Measurements from ENCODE around the gene BRCA1.

Gene BRCA1

GRCh38 chr17:43018008-43018853 is 106.9 kb downstream of the BRCA1 start:
- H3K4me3 ChIP-seq (ENCODE audit: low read depth, low read length) = no peak overlapping the region
- no peak overlapping the region for H3K4me2 ChIP-seq (ENCODE audit: low read length)
- H3K9ac ChIP-seq = no peak overlapping the region
- H3K27ac ChIP-seq = no peak overlapping the region
- H3K79me2 ChIP-seq = no peaks in the 10 kb centered on the region
- H3K36me3 ChIP-seq (ENCODE audit: control insufficient read depth, insufficient read depth, low read length) = no peaks in the 10 kb centered on the region
- H3K4me1 ChIP-seq = peaks cover 3% of the 10 kb centered on the region
- H2AFZ ChIP-seq = no peak overlapping the region
- no peaks in the 10 kb centered on the region for H3K27me3 ChIP-seq (ENCODE audit: control insufficient read depth, insufficient read depth, low read length)
- no peak for TF ChIP-seq CTCF (IDR thresholded peaks at IDR 0.05)
- H3K9me3 ChIP-seq (ENCODE audit: control insufficient read depth, low read length) = no peaks in the 10 kb centered on the region

- TF ChIP-seq CTCF (IDR thresholded peaks at IDR 0.05) = no peak
- Histone ChIP-seq H3K27me3 (ENCODE audit: control insufficient read depth, insufficient read depth, low read length) (no peaks in the 10 kb centered on the region), H3K4me2 (ENCODE audit: low read length) (no peak overlapping the region), H3K36me3 (ENCODE audit: control insufficient read depth, insufficient read depth, low read length) (no peaks in the 10 kb centered on the region), H2AFZ (no peak overlapping the region), H3K9ac (no peak overlapping the region), H3K79me2 (no peaks in the 10 kb centered on the region), H3K9me3 (ENCODE audit: control insufficient read depth, low read length) (no peaks in the 10 kb centered on the region), H3K4me1 (peaks cover 3% of the 10 kb centered on the region), H3K4me3 (ENCODE audit: low read depth, low read length) (no peak overlapping the region), H3K27ac (peak overlapping the region; percentile 32)
These were observed 108.9 kb downstream of the BRCA1 start for GRCh38 chr17:43016216-43016615.

DNA sequence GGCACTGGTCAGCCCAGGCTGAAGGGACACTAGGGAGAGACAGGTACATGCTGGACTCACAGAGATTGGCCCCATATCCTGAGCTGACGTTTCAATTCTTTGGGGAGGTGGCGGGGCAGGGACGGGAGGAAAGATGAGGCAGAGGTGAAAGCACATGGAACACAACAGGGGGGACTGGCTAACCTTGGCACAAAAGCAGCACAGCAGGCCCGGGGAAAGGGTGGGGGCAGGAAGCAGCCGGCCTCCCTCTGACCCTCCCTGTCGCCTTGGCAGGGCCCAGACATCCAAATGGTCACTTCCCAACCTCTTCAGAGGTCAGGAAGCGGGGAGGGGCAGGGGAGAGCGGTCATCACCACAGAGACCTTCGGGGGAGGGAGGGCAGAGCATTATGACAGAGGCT is 109.6 kb downstream of the BRCA1 start:
- Histone ChIP-seq H3K4me3 (ENCODE audit: low read depth, low read length) (no peak overlapping the region), H3K36me3 (ENCODE audit: control insufficient read depth, insufficient read depth, low read length) (no peaks in the 10 kb centered on the region), H2AFZ (no peak overlapping the region), H3K79me2 (no peaks in the 10 kb centered on the region), H3K9me3 (ENCODE audit: control insufficient read depth, low read length) (no peaks in the 10 kb centered on the region), H3K9ac (no peak overlapping the region), H3K4me2 (ENCODE audit: low read length) (no peak overlapping the region), H3K27ac (peak overlapping the region; percentile 49), H3K27me3 (ENCODE audit: control insufficient read depth, insufficient read depth, low read length) (no peaks in the 10 kb centered on the region), H3K4me1 (peaks cover 3% of the 10 kb centered on the region)
- no peak for TF ChIP-seq CTCF (IDR thresholded peaks at IDR 0.05)

- H3K9ac ChIP-seq = no peak overlapping the region
- H3K27ac ChIP-seq = peak overlapping the region; percentile 49
- H3K79me2 ChIP-seq = no peaks in the 10 kb centered on the region
- H3K4me2 ChIP-seq (ENCODE audit: low read length) = no peak overlapping the region
- TF ChIP-seq CTCF (IDR thresholded peaks at IDR 0.05) = no peak
- no peaks in the 10 kb centered on the region for H3K9me3 ChIP-seq (ENCODE audit: control insufficient read depth, low read length)
- H3K36me3 ChIP-seq (ENCODE audit: control insufficient read depth, insufficient read depth, low read length) = no peaks in the 10 kb centered on the region
- peaks cover 3% of the 10 kb centered on the region for H3K4me1 ChIP-seq
- no peak overlapping the region for H2AFZ ChIP-seq
- no peak overlapping the region for H3K4me3 ChIP-seq (ENCODE audit: low read depth, low read length)
- no peaks in the 10 kb centered on the region for H3K27me3 ChIP-seq (ENCODE audit: control insufficient read depth, insufficient read depth, low read length)
These were observed 110.3 kb downstream of the BRCA1 start for GRCh38 chr17:43014649-43015542.
